HUES6 (cell line): Measurements from ENCODE around the gene SHISA4.
"Not testable (repeated sequence)": the region's sequence is repeated elsewhere in the genome, so short reads cannot be mapped to it uniquely, and the experiment has no call there.

Experiments
- H3K27ac ChIP-seq: 2 replicates; pipeline ENCODE4 v1.7.0; 2013; ENCODE audit warnings: low read depth, mild to moderate bottlenecking, low read length, inconsistent platforms
- H3K27me3 ChIP-seq: 2 replicates; pipeline ENCODE4 v1.6.1; 2013; ENCODE audit warnings: low read length; ENCODE audit not compliant: control insufficient read depth, insufficient read depth
- H3K36me3 ChIP-seq: 2 replicates; pipeline ENCODE4 v1.6.1; 2013; ENCODE audit warnings: low read length; ENCODE audit not compliant: control insufficient read depth, insufficient read depth
- H3K4me1 ChIP-seq: 2 replicates; pipeline ENCODE4 v1.6.1; 2013; ENCODE audit warnings: low read length; ENCODE audit not compliant: control insufficient read depth, insufficient read depth
- H3K4me3 ChIP-seq: 2 replicates; pipeline ENCODE4 v1.5.1; 2013; ENCODE audit warnings: low read depth, low read length
- H3K9ac ChIP-seq: one replicate; pipeline ENCODE4 v1.6.1; 2013; ENCODE audit warnings: mild to moderate bottlenecking, low read length
- H3K9me3 ChIP-seq: 2 replicates; pipeline ENCODE4 v1.6.1; 2013; ENCODE audit warnings: low read depth, low read length; ENCODE audit not compliant: control insufficient read depth, insufficient read depth

SHISA4 gene

DNA sequence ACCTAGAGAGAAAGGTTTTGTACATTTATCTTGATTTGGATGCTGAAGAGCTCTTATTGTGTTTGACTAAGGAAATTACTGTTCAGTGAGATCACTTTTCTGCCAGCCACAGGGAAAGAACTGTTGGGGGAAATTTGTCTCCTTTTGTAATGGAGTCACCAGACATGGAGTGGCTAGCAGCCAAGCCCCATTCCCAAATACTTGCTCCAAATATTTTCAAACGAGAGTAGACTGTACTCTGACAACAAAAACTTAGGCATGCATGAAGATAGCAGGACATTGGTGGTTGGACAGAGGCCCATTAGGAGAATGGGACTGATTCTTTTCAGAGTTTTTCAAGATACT lies 38.7 kb upstream of the SHISA4 start:
- Histone ChIP-seq H3K4me3 (no peak overlapping the region), H3K36me3 (peaks cover 83% of the 10 kb centered on the region), H3K9me3 (no peaks in the 10 kb centered on the region), H3K27me3 (no peaks in the 10 kb centered on the region), H3K4me1 (no peaks in the 10 kb centered on the region), H3K9ac (no peak overlapping the region), H3K27ac (no peak overlapping the region)

DNA sequence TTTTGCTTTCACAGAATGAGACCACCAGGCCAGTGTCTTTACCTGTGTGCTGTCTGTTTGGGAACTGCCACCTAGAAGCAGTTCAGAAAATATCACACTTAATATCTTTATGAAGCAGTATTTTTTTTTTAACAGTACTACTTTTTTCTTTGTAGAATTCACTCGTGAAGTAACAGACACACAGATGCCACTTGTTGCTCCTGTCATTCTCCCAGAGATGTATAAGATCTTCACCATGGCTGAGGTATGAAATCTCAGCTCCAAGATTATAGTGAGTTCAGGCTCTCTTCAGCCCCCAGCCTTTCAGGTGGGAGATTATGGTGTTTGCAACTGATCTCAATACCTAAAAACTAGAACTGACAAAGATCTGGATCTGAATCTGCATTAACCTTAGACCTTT lies 36.7 kb upstream of the SHISA4 start:
- H3K4me3 ChIP-seq, result no peak overlapping the region
- peaks cover 99% of the 10 kb centered on the region for H3K36me3 ChIP-seq
- no peaks in the 10 kb centered on the region for H3K9me3 ChIP-seq
- H3K27me3 ChIP-seq, result no peaks in the 10 kb centered on the region
- no peak overlapping the region for H3K9ac ChIP-seq
- H3K4me1 ChIP-seq, result no peaks in the 10 kb centered on the region
- no peak overlapping the region for H3K27ac ChIP-seq

DNA sequence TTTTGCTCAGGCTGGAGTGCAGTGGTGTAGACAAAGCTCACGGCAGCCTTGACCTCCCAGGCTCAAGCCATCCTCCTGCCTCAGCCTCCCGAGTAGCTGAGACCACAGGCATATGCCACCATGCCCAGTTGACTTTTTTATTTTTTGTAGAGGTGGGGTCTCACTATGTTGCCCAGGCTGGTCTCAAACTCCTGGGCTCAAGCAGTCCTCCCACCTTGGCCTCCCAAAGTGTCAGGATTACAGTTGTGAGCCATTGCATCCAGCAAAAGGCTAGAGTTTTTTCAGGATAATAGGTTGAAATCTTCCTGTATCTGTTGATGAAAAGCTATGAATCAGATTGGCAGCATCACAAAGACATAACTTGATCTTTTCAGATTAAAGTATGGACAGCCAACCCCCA lies 32.0 kb upstream of the SHISA4 start:
- not testable (repeated sequence) for H3K9ac ChIP-seq, H3K27me3 ChIP-seq, H3K4me1 ChIP-seq, H3K4me3 ChIP-seq, H3K27ac ChIP-seq, H3K9me3 ChIP-seq
- H3K36me3 ChIP-seq, result peaks cover 99% of the 10 kb centered on the region

DNA sequence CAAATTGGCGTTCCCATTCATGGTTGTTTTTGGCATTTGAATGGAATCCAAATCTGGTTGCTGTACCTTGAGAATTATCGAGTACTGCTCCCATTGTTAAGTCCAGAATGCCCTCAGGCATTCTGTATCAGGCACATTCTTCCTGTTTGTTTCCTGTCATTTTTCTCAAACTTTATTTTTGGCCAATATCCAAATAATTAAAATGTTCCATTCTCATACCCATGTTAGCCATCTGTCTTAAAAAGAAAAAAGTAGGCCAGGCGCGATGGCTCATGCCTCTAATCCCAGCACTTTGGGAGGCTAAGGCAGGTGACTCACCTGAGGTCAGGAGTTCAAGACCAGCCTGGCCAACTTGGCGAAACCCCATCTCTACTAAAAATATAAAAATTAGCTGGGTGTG lies 29.3 kb upstream of the SHISA4 start:
- no peak overlapping the region for H3K9ac ChIP-seq
- H3K9me3 ChIP-seq, result no peaks in the 10 kb centered on the region
- H3K36me3 ChIP-seq, result peaks cover 97% of the 10 kb centered on the region
- H3K27me3 ChIP-seq, result no peaks in the 10 kb centered on the region
- no peaks in the 10 kb centered on the region for H3K4me1 ChIP-seq
- no peak overlapping the region for H3K27ac ChIP-seq
- H3K4me3 ChIP-seq, result no peak overlapping the region

DNA sequence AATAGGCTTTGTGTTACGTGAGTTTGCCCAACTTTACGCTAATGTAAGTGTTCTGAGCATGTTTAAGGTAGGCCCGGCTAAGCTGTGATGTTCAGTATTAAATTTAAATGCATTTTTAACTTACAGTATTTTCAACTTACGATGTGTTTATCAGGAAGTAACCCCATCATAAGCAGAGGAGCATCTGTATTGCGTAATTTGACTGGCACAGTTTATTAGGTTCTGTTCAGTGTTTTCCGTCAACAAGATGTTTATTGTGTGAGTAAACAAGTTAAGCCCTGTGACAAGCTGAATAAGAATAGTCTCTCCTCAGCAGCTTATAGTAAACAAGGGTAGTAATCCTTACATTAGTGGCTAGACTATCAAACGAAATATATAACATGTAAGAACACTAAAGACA lies 27.2 kb upstream of the SHISA4 start:
- Histone ChIP-seq H3K9ac (no peak overlapping the region), H3K4me3 (no peak overlapping the region), H3K27me3 (no peaks in the 10 kb centered on the region), H3K27ac (no peak overlapping the region), H3K4me1 (no peaks in the 10 kb centered on the region), H3K9me3 (no peaks in the 10 kb centered on the region), H3K36me3 (peaks cover 95% of the 10 kb centered on the region)

DNA sequence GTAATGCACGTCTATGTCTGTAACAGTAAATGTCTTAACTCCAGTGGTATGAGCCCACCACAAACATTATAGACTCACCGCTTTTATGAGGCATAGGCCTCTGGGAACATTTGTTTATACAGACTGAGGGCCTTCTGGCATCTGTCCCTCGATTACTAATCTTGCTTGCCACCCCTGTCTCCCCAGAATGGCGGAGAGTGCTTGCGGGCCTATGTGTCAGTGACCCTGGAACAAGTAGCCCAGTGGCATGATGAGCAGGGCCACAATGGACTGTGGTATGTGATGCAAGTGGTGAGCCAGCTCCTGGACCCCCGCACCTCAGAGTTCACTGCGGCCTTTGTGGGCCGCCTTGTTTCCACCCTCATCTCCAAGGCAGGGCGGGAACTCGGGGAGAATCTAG lies 18.3 kb upstream of the SHISA4 start:
- H3K27ac ChIP-seq, result no peak overlapping the region
- H3K9me3 ChIP-seq, result no peaks in the 10 kb centered on the region
- no peak overlapping the region for H3K4me3 ChIP-seq
- no peak overlapping the region for H3K9ac ChIP-seq
- H3K4me1 ChIP-seq, result no peaks in the 10 kb centered on the region
- peaks cover 98% of the 10 kb centered on the region for H3K36me3 ChIP-seq
- no peaks in the 10 kb centered on the region for H3K27me3 ChIP-seq

DNA sequence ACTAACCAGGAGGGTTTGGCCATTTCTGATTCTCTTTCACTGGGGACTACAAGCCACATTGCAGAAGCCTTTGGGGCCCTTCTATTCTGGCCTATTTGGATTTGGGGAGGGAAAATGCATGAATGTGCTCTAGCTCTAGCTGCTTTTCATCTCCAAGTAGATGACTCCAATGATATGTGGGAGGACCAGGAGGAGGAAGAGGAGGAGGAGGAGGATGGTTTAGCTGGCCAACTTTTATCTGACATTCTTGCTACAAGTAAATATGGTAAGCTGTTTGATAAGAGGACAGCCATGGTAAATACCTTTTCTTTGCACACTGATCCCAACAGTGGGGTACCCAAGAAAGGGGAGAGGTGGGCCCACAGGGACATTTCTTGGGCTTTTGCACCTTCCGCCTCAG lies 14.0 kb upstream of the SHISA4 start:
- Histone ChIP-seq H3K27ac (no peak overlapping the region), H3K4me1 (peaks cover 4% of the 10 kb centered on the region; the same call in 1 of the 2 replicates), H3K9ac (no peak overlapping the region), H3K4me3 (no peak overlapping the region), H3K9me3 (no peaks in the 10 kb centered on the region), H3K36me3 (peaks cover 78% of the 10 kb centered on the region), H3K27me3 (no peaks in the 10 kb centered on the region)

DNA sequence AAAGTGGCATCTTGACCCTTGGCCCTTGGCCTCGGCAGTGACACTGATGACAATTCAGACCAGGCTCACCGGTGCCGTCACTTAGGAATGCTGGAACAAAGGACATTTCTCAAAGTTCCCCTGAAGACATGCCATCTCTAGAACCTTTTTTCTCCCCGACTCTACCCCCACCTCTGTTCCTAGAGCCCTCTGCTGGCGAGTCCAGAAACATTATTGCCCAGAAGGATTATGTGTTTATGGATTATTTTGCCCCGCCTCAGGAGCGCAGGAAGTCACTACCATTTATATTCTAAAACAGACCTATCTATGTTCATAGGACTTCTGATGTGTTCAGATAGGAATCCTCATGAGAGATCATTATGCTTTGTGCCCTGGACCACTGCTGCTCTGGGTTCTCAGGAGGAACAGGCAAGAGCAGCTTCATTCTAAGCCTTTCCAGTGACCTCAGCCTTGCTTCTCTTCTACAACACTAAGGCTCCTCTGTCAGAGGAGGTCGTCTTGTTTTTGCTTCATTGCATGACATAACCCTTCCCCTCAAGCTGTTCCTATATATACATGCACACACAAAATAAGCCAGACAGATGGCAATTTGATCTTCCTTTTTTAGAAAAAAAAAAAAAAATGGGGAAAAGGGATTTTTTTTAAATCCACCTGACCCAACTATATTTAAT lies 12.4 kb upstream of the SHISA4 start:
- no peak overlapping the region for H3K9ac ChIP-seq
- peaks cover 62% of the 10 kb centered on the region for H3K36me3 ChIP-seq
- no peak overlapping the region for H3K4me3 ChIP-seq
- no peaks in the 10 kb centered on the region for H3K27me3 ChIP-seq
- H3K4me1 ChIP-seq, result peaks cover 8% of the 10 kb centered on the region
- H3K9me3 ChIP-seq, result no peaks in the 10 kb centered on the region
- no peak overlapping the region for H3K27ac ChIP-seq

DNA sequence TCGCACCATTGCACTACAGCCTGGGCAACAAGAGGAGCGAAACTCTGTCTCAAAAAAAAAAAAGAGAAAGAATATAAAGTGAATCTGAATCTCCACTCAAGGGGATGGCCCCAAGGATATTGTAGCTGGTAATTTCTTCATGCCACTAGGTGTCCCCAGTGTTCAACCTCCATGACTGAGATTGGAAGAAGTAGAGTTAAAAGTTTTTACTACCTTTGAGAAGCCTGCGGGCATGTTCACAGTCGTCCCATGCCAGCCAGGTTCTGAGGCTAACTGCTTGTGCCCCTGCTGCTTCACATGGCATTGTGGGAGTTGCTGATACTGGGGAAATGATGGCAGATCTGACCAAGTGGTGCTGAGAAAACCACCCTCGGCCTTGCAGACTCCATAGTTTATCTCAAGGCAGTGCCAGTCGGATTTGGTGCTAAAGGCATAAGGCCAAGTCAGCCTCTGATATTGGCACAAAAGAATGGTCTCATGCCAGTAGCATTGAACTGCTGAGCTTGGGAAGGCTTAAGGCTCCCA lies 10.8 kb upstream of the SHISA4 start:
- Histone ChIP-seq H3K36me3 (peaks cover 45% of the 10 kb centered on the region), H3K4me3 (no peak overlapping the region), H3K27ac (no peak overlapping the region)

DNA sequence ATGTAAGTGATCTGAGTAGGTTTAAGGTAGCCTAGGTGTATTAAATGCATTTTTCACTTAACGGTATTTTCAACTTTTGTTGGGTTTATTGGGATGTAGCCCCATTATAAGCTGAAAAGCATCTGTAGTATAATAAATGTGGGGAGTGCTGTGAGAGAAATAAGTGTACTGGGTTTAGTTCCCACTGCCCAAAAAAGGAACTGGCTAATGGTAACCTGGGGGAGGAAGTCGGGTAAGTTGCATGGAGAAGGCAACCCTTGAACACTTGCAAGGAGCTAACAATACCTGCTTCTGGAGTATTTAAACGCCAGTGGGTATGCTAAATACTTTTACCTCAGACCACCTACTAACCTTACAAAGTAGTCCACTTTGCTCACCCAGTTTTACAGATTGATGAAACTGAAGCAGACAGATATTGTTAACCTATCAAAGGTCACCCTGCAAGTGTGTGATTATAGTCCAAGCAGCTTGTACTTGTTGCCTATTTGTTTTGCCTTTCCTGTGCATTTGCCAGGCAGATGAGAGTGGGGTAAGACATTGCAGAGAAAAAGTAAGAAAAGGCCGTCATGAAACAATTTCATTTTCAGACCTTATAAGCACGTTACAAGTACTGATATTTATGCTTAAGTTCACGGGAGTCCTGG lies 7.6 kb upstream of the SHISA4 start:
- H3K9ac ChIP-seq, result no peak overlapping the region

More for the DNA sequence above, 10.8 kb upstream of the SHISA4 start:
- Histone ChIP-seq H3K27me3 (no peaks in the 10 kb centered on the region), H3K9ac (no peak overlapping the region), H3K4me1 (peaks cover 18% of the 10 kb centered on the region), H3K9me3 (no peaks in the 10 kb centered on the region)

DNA sequence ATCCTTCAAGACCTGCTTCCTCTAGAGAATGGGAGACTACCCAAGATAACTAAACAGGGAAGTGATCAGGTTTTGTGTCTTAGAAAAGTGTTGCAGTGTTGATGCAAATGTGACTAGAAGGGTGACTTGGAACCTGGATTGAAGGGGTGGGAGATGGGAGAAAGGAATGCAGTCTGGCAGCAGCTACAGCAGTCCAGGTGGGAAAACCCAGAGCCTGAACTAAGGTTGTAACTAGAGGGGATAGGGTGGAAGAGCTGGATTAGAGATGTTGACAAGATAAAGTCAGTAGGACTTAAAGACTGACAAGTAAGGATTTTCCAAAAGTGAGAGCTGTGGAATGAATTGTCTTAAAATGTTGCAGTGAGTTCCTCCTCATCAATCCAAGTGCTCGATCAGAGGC lies 7.1 kb upstream of the SHISA4 start:
- Histone ChIP-seq H3K4me1 (peaks cover 27% of the 10 kb centered on the region), H3K4me3 (no peak overlapping the region)

More for the DNA sequence above, 7.6 kb upstream of the SHISA4 start:
- H3K27me3 ChIP-seq, result no peaks in the 10 kb centered on the region
- H3K36me3 ChIP-seq, result peaks cover 16% of the 10 kb centered on the region
- H3K9me3 ChIP-seq, result no peaks in the 10 kb centered on the region
- H3K4me1 ChIP-seq, result peaks cover 27% of the 10 kb centered on the region
- H3K4me3 ChIP-seq, result no peak overlapping the region
- H3K27ac ChIP-seq, result no peak overlapping the region

More for the DNA sequence above, 7.1 kb upstream of the SHISA4 start:
- H3K27ac ChIP-seq, result no peak overlapping the region
- H3K9me3 ChIP-seq, result no peaks in the 10 kb centered on the region
- no peak overlapping the region for H3K9ac ChIP-seq
- H3K36me3 ChIP-seq, result peaks cover 11% of the 10 kb centered on the region
- no peaks in the 10 kb centered on the region for H3K27me3 ChIP-seq
